HG02678 (cell line): ENCODE results near the gene MAGI2.

ENCODE experiments used
- ATAC-seq: cut with Tn5 transposase; IDR thresholded peaks from one replicate; pipeline ENCODE4 v1.9.1; 2021; ENCODE audit warnings: mild to moderate bottlenecking, moderate library complexity; ENCODE audit not compliant: unreplicated experiment

MAGI2 gene

GRCh38 chr7:79453558-79454360, at the start of gene MAGI2:
Gene MAGI2 (minus strand): TSS chr7:79453667. CDS start chr7:79453320, 347 bp downstream.
- no peak for ATAC-seq

- no peak for ATAC-seq
These were observed 48.7 kb upstream of the MAGI2 start for GRCh38 chr7:79502151-79502550.

GRCh38 chr7:79500759-79501158, 47.3 kb upstream of the MAGI2 start:
- no peak for ATAC-seq

- no peak for ATAC-seq
These were observed 44.3 kb upstream of the MAGI2 start for GRCh38 chr7:79497728-79498127.

- no peak for ATAC-seq
These were observed 42.2 kb upstream of the MAGI2 start for GRCh38 chr7:79495544-79496272.

- no peak for ATAC-seq
These were observed 40.6 kb upstream of the MAGI2 start for GRCh38 chr7:79494046-79494445.

- ATAC-seq: no peak
These were observed 35.9 kb upstream of the MAGI2 start for GRCh38 chr7:79489371-79489770.

GRCh38 chr7:79478386-79478785, 24.9 kb upstream of the MAGI2 start:
- no peak for ATAC-seq

- no peak for ATAC-seq
These were observed 22.0 kb upstream of the MAGI2 start for GRCh38 chr7:79475455-79475854.

- no peak for ATAC-seq
These were observed 18.2 kb upstream of the MAGI2 start for GRCh38 chr7:79471699-79472098.

GRCh38 chr7:79471283-79471682, 17.8 kb upstream of the MAGI2 start:
- no peak for ATAC-seq

- no peak for ATAC-seq
These were observed 12.1 kb upstream of the MAGI2 start for GRCh38 chr7:79465551-79465950.

GRCh38 chr7:79464051-79464450, 10.6 kb upstream of the MAGI2 start:
- ATAC-seq: no peak

- no peak for ATAC-seq
These were observed 8.9 kb upstream of the MAGI2 start for GRCh38 chr7:79462390-79462789.

- ATAC-seq: no peak
These were observed 8.2 kb upstream of the MAGI2 start for GRCh38 chr7:79461660-79462059.

GRCh38 chr7:79459381-79459780, 5.9 kb upstream of the MAGI2 start:
- no peak for ATAC-seq

GRCh38 chr7:79458796-79459195, 5.3 kb upstream of the MAGI2 start:
- no peak for ATAC-seq

- no peak for ATAC-seq
These were observed 1.8 kb upstream of the MAGI2 start for GRCh38 chr7:79455173-79455790.

- no peak for ATAC-seq
These were observed 994 bp upstream of the MAGI2 start for GRCh38 chr7:79454361-79454960.

- ATAC-seq: no peak
These were observed 255 bp downstream of the MAGI2 start for GRCh38 chr7:79453266-79453557.

GRCh38 chr7:79452495-79453265, 787 bp downstream of the MAGI2 start:
- no peak for ATAC-seq
